ENCODE results near the gene PPP6R3. TPM values are rescaled to one million over a fixed set of nuclear protein-coding genes. Genes with fewer than 3 reads are reported as not detected.

PPP6R3 gene
- total RNA-seq, 1 experiment from 2014 or later: 129 TPM

DNA sequence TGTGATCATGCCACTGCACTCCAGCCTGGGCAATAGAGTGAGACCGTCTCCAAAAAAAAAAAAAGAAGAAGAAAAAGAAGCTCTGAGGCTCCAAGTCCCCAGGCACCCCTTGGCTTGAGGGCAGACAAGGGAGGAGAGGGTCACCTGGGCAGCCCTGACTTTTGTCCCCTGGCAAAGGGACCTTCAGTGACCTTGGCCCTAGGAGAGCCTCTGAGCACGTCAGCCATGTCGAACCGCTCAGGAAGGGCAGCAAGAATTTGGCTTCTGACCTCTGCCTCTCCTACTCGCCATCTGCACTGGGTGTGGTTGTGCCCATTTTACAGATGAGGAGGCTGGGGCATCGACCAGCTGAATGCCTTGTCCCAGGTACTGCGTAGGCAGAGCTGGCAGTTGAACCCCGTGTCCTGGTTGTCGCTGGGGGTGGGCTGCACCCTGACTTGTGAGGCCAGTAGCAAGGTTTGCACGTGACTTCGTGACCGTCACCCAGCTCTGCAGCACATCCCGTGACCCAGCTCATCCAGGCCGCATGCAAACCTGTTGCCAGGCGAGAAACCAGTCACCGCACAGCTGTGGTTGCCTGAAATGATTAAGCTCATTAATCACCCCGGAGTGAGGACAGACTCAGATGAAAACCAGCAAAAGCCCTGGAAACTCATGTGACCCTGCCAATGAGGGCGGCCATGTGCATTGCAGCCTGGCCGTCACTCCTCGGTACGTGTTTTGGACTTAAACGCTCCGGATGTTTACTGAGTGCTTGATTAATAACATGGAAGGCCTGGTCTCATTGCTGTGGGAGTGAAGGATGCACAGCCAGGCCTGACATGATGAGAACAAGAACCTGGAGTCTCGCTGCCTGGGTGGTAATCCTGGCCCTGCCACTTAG lies 47.7 kb upstream of the PPP6R3 start:
- Histone ChIP-seq H4K20me1 (ENCODE audit: insufficient read depth) (peaks cover 17% of the 10 kb centered on the region), H3K4me2 (no peak overlapping the region), H3K79me2 (ENCODE audit: low read depth) (no peaks in the 10 kb centered on the region), H3K9me3 (ENCODE audit: insufficient read depth, low read depth) (no peaks in the 10 kb centered on the region), H3K27ac (no peak overlapping the region), H3F3A (ENCODE audit: insufficient read depth, low read depth) (0 out of 2 replicates have a peak, but pooled peaks cover 2% of the 10 kb centered on the region), H3K27me3 (ENCODE audit: insufficient read depth, low read depth) (no peaks in the 10 kb centered on the region), H3K4me3 (no peak overlapping the region), H2AFZ (no peak overlapping the region), H3K9me2 (ENCODE audit: insufficient read depth) (no peaks in the 10 kb centered on the region), H3K4me1 (replicated peaks; ENCODE audit: insufficient read depth) (no peaks in the 10 kb centered on the region), H3K36me3 (ENCODE audit: low read depth) (peaks cover 19% of the 10 kb centered on the region)
- CTCF ChIA-PET: no interaction called here
- intact Hi-C loops (cut with micrococcal nuclease; ENCODE audit: unreplicated experiment): no loop called here
- DNase-seq: no peak
- TF ChIP-seq EZH2 (IDR thresholded peaks at IDR 0.05; ENCODE audit: low read depth): no peak
- TF ChIP-seq, protein P1, sequence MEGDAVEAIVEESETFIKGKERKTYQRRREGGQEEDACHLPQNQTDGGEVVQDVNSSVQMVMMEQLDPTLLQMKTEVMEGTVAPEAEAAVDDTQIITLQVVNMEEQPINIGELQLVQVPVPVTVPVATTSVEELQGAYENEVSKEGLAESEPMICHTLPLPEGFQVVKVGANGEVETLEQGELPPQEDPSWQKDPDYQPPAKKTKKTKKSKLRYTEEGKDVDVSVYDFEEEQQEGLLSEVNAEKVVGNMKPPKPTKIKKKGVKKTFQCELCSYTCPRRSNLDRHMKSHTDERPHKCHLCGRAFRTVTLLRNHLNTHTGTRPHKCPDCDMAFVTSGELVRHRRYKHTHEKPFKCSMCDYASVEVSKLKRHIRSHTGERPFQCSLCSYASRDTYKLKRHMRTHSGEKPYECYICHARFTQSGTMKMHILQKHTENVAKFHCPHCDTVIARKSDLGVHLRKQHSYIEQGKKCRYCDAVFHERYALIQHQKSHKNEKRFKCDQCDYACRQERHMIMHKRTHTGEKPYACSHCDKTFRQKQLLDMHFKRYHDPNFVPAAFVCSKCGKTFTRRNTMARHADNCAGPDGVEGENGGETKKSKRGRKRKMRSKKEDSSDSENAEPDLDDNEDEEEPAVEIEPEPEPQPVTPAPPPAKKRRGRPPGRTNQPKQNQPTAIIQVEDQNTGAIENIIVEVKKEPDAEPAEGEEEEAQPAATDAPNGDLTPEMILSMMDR (conservative IDR thresholded peaks at IDR 0.05): no peak
- POLR2A ChIA-PET (ENCODE audit: unreplicated experiment): no interaction called here
- no TSS peak for BruUV-seq (replicated peaks)

DNA sequence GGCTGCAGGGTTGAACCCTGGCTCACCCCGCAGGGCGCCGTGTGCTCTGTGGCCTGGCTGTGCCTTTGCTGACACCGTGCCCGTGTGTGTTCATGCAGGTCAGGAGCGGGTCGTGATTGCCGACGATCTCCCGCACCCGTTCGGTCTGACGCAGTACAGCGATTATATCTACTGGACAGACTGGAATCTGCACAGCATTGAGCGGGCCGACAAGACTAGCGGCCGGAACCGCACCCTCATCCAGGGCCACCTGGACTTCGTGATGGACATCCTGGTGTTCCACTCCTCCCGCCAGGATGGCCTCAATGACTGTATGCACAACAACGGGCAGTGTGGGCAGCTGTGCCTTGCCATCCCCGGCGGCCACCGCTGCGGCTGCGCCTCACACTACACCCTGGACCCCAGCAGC lies 47.0 kb upstream of the PPP6R3 start:
- Histone ChIP-seq H3K4me1 (replicated peaks; ENCODE audit: insufficient read depth) (no peaks in the 10 kb centered on the region), H3K4me3 (no peak overlapping the region), H3K27ac (no peak overlapping the region), H3K79me2 (ENCODE audit: low read depth) (no peaks in the 10 kb centered on the region), H2AFZ (no peak overlapping the region), H3K36me3 (ENCODE audit: low read depth) (peaks cover 22% of the 10 kb centered on the region), H3K4me2 (no peak overlapping the region), H3K9me2 (ENCODE audit: insufficient read depth) (no peaks in the 10 kb centered on the region), H3F3A (ENCODE audit: insufficient read depth, low read depth) (0 out of 2 replicates have a peak, but pooled peaks cover 2% of the 10 kb centered on the region), H3K9me3 (ENCODE audit: insufficient read depth, low read depth) (no peaks in the 10 kb centered on the region), H4K20me1 (ENCODE audit: insufficient read depth) (peaks cover 20% of the 10 kb centered on the region), H3K27me3 (ENCODE audit: insufficient read depth, low read depth) (no peaks in the 10 kb centered on the region)
- BruUV-seq (replicated peaks): no TSS peak
- intact Hi-C loops (cut with micrococcal nuclease; ENCODE audit: unreplicated experiment): no loop called here
- no peak for DNase-seq
- ChIA-PET CTCF (no interaction called here), POLR2A (ENCODE audit: unreplicated experiment) (no interaction called here)
- TF ChIP-seq, protein P1 (conservative IDR thresholded peaks at IDR 0.05): no peak
- no peak for TF ChIP-seq EZH2 (IDR thresholded peaks at IDR 0.05; ENCODE audit: low read depth)

DNA sequence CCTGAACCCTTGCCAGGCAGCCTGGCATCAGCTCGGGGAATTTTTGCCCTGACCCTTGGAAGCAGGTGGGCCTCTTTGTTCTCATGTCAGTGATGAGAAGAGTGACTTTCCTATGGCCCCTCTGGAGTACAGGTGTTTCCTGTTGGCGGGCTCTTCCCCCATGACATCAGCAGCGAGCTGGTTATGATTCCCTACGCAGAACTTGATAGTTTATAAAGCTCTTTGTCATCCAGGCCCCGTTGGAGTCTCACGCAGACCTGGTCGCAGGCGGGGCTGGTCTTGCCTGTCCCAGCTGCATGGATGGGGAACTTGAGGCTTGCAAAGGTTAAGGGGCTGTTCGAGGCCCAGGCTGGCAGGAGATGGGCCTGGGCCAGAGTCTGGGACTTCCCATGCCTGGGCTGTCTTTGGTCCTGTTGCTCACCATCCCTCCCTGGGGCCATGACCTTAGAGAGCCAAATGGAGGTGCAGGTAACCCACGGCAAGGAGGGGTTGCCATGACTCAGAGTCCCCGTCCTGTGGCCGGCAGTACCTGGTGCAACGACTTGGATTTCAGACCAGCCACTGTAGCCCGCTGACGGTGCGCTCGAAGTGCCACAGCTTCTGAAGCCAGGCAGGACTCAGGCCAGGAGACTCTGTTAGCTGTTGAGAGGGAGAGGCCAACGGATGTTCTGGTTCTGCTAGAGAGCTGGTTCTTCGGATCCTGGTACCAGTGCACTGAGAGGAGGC lies 45.9 kb upstream of the PPP6R3 start:
- BruUV-seq (replicated peaks): no TSS peak
- POLR2A ChIA-PET (ENCODE audit: unreplicated experiment): no interaction called here
- Histone ChIP-seq H3K4me1 (replicated peaks; ENCODE audit: insufficient read depth) (no peaks in the 10 kb centered on the region), H3K36me3 (ENCODE audit: low read depth) (peaks cover 22% of the 10 kb centered on the region), H2AFZ (no peak overlapping the region), H3K4me3 (no peak overlapping the region), H3K27ac (no peak overlapping the region), H3K27me3 (ENCODE audit: insufficient read depth, low read depth) (no peaks in the 10 kb centered on the region), H4K20me1 (ENCODE audit: insufficient read depth) (peaks cover 18% of the 10 kb centered on the region; the same call in 1 of the 2 replicates), H3K4me2 (no peak overlapping the region), H3K9me2 (ENCODE audit: insufficient read depth) (no peaks in the 10 kb centered on the region), H3F3A (ENCODE audit: insufficient read depth, low read depth) (0 out of 2 replicates have a peak, but pooled peaks cover 2% of the 10 kb centered on the region), H3K9me3 (ENCODE audit: insufficient read depth, low read depth) (no peaks in the 10 kb centered on the region), H3K79me2 (ENCODE audit: low read depth) (no peaks in the 10 kb centered on the region)
- intact Hi-C loops (cut with micrococcal nuclease; ENCODE audit: unreplicated experiment): no loop called here
- no peak for DNase-seq
- CTCF ChIA-PET: no interaction called here
- TF ChIP-seq, protein P1 (conservative IDR thresholded peaks at IDR 0.05): no peak
- no peak for TF ChIP-seq EZH2 (IDR thresholded peaks at IDR 0.05; ENCODE audit: low read depth)
